Measurements from ENCODE around the gene TSR3.

TSR3 gene

DNA sequence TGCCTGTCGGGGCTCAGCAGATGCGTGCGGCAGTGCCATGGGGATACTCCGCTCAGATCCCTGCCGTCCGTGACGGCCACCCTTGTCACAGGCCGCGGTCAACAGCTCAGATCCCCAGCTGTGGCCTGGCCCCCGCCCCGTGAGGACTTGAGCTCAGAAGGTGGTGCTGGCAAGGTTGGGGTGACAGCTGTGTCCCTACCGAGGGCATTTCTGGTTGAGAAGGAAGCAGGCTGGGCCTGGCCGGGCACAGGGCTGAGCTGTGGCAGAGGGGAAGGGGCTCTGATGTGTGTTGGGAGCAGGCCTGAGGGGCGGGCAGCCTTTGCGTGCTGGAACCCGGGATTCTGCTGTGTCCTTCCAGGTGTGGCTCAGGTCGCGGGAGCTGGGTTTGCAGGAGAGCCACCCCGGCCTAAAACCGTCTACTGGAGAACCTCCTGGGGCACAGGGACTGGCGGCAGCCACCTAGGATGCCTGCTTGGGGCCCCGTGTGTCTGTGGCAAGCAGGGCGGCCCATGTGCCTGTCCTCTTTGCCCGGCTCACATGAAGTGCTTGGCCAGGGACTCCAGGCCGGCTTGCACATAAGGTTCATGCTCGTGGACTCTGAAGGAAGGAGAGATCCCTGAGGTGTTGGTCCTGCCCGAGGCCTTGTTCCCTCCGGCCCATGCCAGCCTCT is 37.1 kb downstream of the TSR3 start:
- peaks cover 78% of the 10 kb centered on the region for H3K36me3 ChIP-seq (replicated peaks)
- no peak overlapping the region for H3K4me3 ChIP-seq
- no peak for DNase-seq (ENCODE audit: low spot score in 2 of 2)
- peaks cover 8% of the 10 kb centered on the region for H3K4me1 ChIP-seq
- H3K9me3 ChIP-seq = no peaks in the 10 kb centered on the region
- in situ Hi-C loops (cut with MboI; ENCODE audit: low sequenced_read_pairs) = no loop called here
- H3K27me3 ChIP-seq (ENCODE audit: low read depth) = no peaks in the 10 kb centered on the region

DNA sequence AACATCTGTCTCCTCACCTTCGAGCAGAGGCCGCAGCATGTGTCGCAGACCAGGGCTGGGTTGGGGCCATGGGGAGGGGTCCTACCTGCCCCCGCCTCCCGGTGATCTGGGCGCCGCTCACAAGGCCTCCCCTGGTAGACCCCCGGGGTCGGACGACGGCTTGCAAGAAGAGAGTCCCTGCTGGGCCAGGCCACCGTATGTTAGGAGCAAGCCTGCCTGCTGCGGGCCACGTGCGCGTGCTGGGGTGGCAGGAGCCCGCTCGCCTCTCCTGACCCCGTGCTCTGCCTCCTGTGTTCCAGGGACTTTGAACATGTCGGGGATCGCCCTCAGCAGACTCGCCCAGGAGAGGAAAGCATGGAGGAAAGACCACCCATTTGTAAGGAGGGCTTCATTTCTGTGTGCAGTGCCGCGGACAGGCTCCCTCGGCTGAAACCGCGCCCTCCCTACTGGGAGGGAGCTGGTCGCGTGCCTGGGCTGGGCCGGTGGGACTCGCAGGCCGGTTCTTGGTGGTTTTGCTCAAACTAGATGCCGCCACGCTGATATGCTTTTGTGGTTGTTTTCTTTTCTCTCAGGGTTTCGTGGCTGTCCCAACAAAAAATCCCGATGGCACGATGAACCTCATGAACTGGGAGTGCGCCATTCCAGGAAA is 37.8 kb downstream of the TSR3 start:
- peaks cover 71% of the 10 kb centered on the region for H3K36me3 ChIP-seq (replicated peaks)
- H3K27me3 ChIP-seq (ENCODE audit: low read depth) = no peaks in the 10 kb centered on the region
- no peaks in the 10 kb centered on the region for H3K9me3 ChIP-seq
- DNase-seq (ENCODE audit: low spot score in 2 of 2) = no peak
- H3K4me3 ChIP-seq = no peak overlapping the region
- peaks cover 8% of the 10 kb centered on the region for H3K4me1 ChIP-seq
- in situ Hi-C loops (cut with MboI; ENCODE audit: low sequenced_read_pairs) = no loop called here

DNA sequence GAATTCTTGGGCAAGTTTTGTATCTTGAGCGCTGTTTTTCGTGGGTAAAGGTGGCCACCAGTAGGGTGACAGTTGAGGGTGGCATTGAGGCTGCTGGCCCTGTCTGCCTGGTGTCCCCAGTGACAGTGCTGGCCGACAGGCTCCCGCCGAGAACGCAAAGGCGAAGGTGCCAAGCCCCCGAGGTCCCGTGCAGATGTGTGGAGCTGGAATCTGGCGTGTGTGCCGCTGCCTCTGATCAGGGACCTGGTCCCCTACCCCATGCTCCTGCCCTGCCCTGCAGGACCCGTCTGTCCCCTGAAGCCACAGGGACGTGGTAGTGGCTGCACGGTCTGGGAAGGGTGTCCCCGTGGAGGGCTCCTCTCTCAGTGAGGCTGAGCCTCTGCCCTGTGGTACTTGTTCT is 38.8 kb downstream of the TSR3 start:
- no peak for DNase-seq (ENCODE audit: low spot score in 2 of 2)
- Histone ChIP-seq H3K4me3 (no peak overlapping the region), H3K36me3 (replicated peaks) (peaks cover 62% of the 10 kb centered on the region), H3K27me3 (ENCODE audit: low read depth) (no peaks in the 10 kb centered on the region), H3K9me3 (no peaks in the 10 kb centered on the region), H3K4me1 (peaks cover 8% of the 10 kb centered on the region)
- in situ Hi-C loops (cut with MboI; ENCODE audit: low sequenced_read_pairs) = no loop called here

DNA sequence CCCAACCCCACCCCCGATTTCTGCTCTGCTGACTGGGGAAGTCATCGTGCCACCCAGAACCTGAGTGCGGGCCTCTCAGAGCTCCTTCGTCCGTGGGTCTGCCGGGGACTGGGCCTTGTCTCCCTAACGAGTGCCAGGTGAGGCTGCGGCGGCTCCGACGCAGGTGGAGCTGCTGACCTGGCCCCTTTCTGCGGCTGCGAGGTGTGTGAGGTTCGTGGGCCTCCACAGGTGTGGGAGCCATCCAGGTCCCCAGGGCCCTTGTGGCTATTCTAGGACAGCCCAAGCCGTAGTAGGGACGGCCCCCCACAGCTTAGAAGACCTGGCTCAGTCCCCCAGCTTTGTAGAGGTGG is 39.2 kb downstream of the TSR3 start:
- Histone ChIP-seq H3K4me1 (peaks cover 8% of the 10 kb centered on the region), H3K27me3 (ENCODE audit: low read depth) (no peaks in the 10 kb centered on the region), H3K4me3 (no peak overlapping the region), H3K36me3 (replicated peaks) (peaks cover 57% of the 10 kb centered on the region), H3K9me3 (no peaks in the 10 kb centered on the region)
- no peak for DNase-seq (ENCODE audit: low spot score in 2 of 2)
- in situ Hi-C loops (cut with MboI; ENCODE audit: low sequenced_read_pairs) = no loop called here

- Histone ChIP-seq H3K4me1 (peaks cover 8% of the 10 kb centered on the region), H3K36me3 (replicated peaks) (peaks cover 52% of the 10 kb centered on the region), H3K9me3 (no peaks in the 10 kb centered on the region), H3K27me3 (ENCODE audit: low read depth) (no peaks in the 10 kb centered on the region), H3K4me3 (peak overlapping the region; percentile 78)
- no peak for DNase-seq (ENCODE audit: low spot score in 2 of 2)
- in situ Hi-C loops (cut with MboI; ENCODE audit: low sequenced_read_pairs) = no loop called here
Measured at GRCh38 chr16:1311738-1312466, 39.8 kb downstream of the TSR3 start.

- H3K36me3 ChIP-seq (replicated peaks) = peaks cover 46% of the 10 kb centered on the region
- H3K9me3 ChIP-seq = no peaks in the 10 kb centered on the region
- H3K4me3 ChIP-seq = peak overlapping the region; percentile 78
- peaks cover 8% of the 10 kb centered on the region for H3K4me1 ChIP-seq
- H3K27me3 ChIP-seq (ENCODE audit: low read depth) = no peaks in the 10 kb centered on the region
- in situ Hi-C loops (cut with MboI; ENCODE audit: low sequenced_read_pairs) = no loop called here
- DNase-seq (ENCODE audit: low spot score in 2 of 2) = peak in 1 of 2 experiments; percentile 49
Measured at GRCh38 chr16:1311212-1311737, 40.4 kb downstream of the TSR3 start.

DNA sequence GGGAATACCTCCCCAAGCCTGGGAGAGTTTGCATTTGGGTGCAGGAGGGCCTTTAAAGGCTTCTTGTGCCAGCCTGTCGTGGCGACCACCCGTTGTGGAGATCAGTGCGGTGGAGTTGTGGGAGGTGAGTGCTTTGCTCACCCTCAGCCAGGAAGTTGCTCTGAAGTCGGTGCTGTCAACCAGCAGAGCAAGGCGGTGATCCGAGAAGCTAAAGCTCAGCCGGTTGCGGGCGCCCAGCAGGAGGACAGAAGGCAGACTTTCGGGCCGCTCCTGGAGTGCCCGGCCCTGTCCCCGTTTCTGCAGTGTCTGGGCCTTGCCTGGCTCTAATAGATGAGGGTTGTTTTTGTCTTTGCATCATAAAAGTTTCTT is 40.9 kb downstream of the TSR3 start:
- Histone ChIP-seq H3K9me3 (no peaks in the 10 kb centered on the region), H3K27me3 (ENCODE audit: low read depth) (no peaks in the 10 kb centered on the region), H3K36me3 (replicated peaks) (peaks cover 41% of the 10 kb centered on the region), H3K4me3 (peak overlapping the region; percentile 78), H3K4me1 (peaks cover 8% of the 10 kb centered on the region)
- DNase-seq (ENCODE audit: low spot score in 2 of 2) = no peak
- in situ Hi-C loops (cut with MboI; ENCODE audit: low sequenced_read_pairs) = no loop called here

GRCh38 chr16:1309888-1310831 is 41.5 kb downstream of the TSR3 start:
- peaks cover 8% of the 10 kb centered on the region for H3K4me1 ChIP-seq
- DNase-seq (ENCODE audit: low spot score in 2 of 2) = no peak
- in situ Hi-C loops (cut with MboI; ENCODE audit: low sequenced_read_pairs) = no loop called here

DNA sequence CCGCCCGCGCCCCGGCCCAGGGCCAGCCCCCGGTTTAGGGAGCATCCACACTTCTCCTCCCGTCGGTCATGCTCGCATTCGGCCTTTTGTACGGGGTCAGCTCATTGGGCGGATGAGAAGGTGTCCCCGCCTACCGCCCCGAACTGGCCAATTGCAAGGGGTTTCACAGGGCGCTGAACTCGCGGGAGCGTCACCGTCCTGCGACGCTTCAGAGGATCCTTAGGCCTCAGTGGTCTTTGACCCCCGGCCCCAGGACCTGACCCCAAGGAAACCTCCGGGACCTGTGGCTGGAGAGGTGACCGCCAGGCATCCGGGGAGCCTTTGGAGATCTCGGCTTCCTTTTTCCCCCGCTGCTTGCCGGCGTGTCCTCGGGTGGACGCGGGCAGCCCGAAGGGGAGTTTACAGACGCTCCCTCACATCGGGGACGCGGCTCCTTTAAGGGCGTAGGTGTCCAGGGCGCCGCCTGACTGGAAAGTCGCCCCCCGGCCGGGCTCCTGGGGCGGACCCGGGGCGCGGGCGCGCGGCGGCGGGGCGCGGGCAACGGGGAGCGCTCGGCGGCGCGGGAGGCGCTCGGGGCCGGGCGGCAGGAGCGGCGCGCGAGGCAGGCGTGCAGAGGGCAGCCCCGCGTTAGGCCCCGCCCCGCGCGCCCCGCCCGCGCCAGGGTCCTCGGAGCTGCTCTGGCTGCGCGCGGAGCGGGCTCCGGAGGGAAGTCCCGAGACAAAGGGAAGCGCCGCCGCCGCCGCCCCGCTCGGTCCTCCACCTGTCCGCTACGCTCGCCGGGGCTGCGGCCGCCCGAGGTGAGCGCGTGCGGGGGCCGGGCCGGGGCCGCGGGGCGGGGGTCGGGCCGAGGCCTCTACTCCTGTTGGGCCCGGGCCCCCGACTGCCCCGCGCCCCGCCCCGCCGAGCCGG is 42.4 kb downstream of the TSR3 start, which contains the start of gene UBE2I:
UBE2I (plus strand) TSS at position 660 of the 909 bp plus-strand sequence. CDS start 4,395 bp downstream, outside the sequence.
- H3K9me3 ChIP-seq = no peaks in the 10 kb centered on the region
- peaks cover 25% of the 10 kb centered on the region for H3K36me3 ChIP-seq (replicated peaks)
- peak; percentile 93 to 98 for DNase-seq (ENCODE audit: low spot score in 2 of 2)
- H3K27me3 ChIP-seq (ENCODE audit: low read depth) = no peaks in the 10 kb centered on the region
- peaks cover 8% of the 10 kb centered on the region for H3K4me1 ChIP-seq
- H3K4me3 ChIP-seq = peak within 1 kb of the TSS; percentile 78
- in situ Hi-C loops (cut with MboI; ENCODE audit: low sequenced_read_pairs) = no loop called here

More at GRCh38 chr16:1309888-1310831, 41.5 kb downstream of the TSR3 start:
- no peaks in the 10 kb centered on the region for H3K9me3 ChIP-seq
- peaks cover 35% of the 10 kb centered on the region for H3K36me3 ChIP-seq (replicated peaks)
- no peaks in the 10 kb centered on the region for H3K27me3 ChIP-seq (ENCODE audit: low read depth)
- peak overlapping the region; percentile 78 for H3K4me3 ChIP-seq

DNA sequence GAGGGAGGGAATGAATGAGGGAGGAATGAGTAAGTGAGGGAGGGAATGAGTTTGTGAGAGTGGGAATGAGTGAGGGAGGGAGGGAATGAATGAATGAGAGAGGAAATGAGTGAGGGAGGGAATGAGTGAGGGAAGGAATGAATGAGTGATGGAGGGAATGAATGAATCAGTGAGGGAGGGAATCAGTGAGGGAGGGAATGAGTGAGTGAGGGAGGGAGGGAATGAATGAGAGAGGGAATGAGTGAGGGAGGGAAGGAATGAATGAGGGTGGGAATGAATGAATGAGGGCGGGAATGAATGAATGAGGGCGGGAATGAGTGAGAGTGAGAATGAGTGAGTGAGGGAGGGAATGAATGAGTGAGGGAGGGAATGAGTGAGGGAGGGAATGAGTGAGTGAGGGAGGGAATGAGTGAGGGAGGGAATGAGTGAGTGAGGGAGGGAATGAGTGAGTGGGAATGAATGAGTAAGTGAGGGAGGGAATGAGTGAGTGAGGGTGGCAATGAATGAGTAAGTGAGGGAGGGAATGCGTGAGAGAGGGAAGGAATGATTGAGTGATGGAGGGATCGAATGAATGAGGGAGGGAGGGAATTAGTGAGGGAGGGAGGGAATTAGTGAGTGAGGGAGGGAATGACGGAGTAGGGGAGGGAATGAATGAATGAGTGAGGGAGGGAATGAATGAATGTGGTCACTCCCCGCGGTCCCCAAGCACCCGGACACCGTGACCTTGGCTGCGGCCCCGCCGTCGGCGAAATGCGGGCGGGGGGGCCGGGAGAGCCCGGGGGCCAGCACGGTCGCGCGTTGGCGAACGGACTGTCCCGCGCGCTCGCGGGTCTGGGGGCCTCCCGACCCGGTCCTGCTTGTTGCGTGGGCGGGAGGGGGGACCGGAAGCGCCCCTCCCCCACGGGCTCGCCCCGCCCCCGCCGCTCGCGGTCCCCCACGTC is 43.4 kb downstream of the TSR3 start:
- peak overlapping the region; percentile 60 for H3K4me3 ChIP-seq
- no peaks in the 10 kb centered on the region for H3K9me3 ChIP-seq
- peak in 1 of 2 experiments; percentile 36 for DNase-seq (ENCODE audit: low spot score in 2 of 2)

DNA sequence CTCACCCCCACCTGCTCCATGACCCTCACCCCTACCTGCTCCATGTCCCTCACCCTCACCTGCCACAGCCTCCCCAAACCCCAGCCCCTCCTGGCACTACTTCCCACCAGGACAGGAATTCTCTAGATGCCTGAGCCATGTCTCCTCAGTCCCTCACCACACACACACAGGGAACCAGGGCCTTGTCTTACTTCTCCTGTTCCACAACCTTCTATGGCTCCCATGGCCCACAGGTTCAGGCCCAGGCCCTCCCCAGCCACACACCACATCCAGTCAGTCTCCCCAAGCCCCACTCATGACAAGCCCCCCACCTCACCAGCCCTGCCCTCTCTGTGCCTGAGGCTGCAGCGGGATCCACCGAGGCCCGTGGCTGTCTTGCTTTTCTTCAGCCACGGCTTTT is 45.3 kb downstream of the TSR3 start:
- H3K27me3 ChIP-seq (ENCODE audit: low read depth) = no peaks in the 10 kb centered on the region
- peaks cover 4% of the 10 kb centered on the region for H3K4me1 ChIP-seq
- H3K4me3 ChIP-seq = no peak overlapping the region
- in situ Hi-C loops (cut with MboI; ENCODE audit: low sequenced_read_pairs) = no loop called here
- no peak for DNase-seq (ENCODE audit: low spot score in 2 of 2)
- no peaks in the 10 kb centered on the region for H3K9me3 ChIP-seq
- peaks cover under 1% of the 10 kb centered on the region; the same call in 1 of the 2 replicates for H3K36me3 ChIP-seq (replicated peaks)

More for the DNA sequence above, 43.4 kb downstream of the TSR3 start:
- in situ Hi-C loops (cut with MboI; ENCODE audit: low sequenced_read_pairs) = no loop called here
- Histone ChIP-seq H3K4me1 (peaks cover 8% of the 10 kb centered on the region), H3K36me3 (replicated peaks) (peaks cover 18% of the 10 kb centered on the region), H3K27me3 (ENCODE audit: low read depth) (no peaks in the 10 kb centered on the region)

All from HAP-1 (cell line).